Cardiac ventricle fibroblast (primary cell): ENCODE results near the gene YWHAG. TPM values are rescaled to one million over a fixed set of nuclear protein-coding genes. Genes with fewer than 3 reads are reported as not detected.

Source experiments
- total RNA-seq: library from RNA; depleted of rRNA; stranded (reverse); fragments of >200 nt; gene quantifications from 2 replicates; pipeline ENCODE4 v1.2.3, GENCODE V29; 2015

YWHAG gene
- 71.0 and 81.4 TPM in 2 replicates for total RNA-seq

DNA sequence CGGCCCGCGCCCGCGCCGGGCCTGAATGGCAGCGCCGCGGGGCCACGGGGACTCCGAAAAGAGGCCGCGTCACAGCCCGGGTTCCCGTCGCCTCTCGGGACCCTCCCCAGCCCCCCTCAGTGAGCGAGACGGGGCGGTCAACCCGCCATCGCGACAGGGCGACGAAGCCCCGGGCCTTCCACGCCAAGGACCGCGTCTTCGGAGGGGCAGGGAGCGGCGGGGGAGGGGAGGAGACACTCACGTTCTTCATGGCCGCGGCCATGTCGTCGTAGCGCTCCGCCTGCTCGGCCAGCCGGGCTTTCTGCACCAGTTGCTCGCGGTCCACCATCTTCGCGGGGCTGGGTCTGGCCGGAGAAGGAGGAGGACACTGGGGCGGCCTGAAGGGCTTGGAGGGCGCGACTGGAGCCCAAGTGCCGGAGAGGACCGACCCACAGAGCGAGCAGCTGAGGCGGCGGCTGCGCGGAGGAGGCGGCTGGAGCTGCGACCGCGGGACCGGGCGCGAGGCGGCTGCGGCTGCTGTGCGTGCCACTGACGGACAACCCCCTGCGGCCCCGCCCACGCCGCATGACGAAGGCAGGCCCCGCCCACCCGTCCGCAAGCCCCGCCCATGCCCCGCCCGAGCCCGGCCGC, at the start of gene YWHAG:
TSS of gene YWHAG (minus strand) at position 511 of the 630 bp plus-strand sequence. CDS start at position 328, 183 bp downstream.

GRCh38 chr7:76302347-76303201, 56.2 kb downstream of the YWHAG start, which contains the start of gene HSPB1:
TSS of gene HSPB1 (plus strand) at chr7:76302673. CDS start at chr7:76302713, 40 bp downstream.

Other genes with a start within 250 kb of the YWHAG start
- gene SRRM3, start 157.1 kb downstream of the YWHAG start, total RNA-seq: 6.8 and 7.9 TPM in 2 replicates
- gene HSPB1, start 56.3 kb downstream of the YWHAG start, total RNA-seq: 467 and 471 TPM in 2 replicates
- 0.37 and 1.2 TPM in 2 replicates for gene SSC4D, start 50.7 kb upstream of the YWHAG start, total RNA-seq
- 3.7 and 4.6 TPM in 2 replicates for gene ZP3, start 66.0 kb upstream of the YWHAG start, total RNA-seq
- gene DTX2, start 102.7 kb upstream of the YWHAG start, total RNA-seq: 7.8 and 17.3 TPM in 2 replicates
- not detected in 2 replicates for gene UPK3B, start 151.6 kb upstream of the YWHAG start, total RNA-seq
- 0.75 TPM in 1 of 2 replicates, not detected in the other for gene SPDYE16, start 184.3 kb upstream of the YWHAG start, total RNA-seq